A673 (cell line): ENCODE measurements around the gene TNP2.

Experiments
- EZH2 ChIP-seq: fragments of 200-600 bp; sonication (generic); IDR thresholded peaks from 2 replicates; pipeline ENCODE4 v1.6.1; 2017; ENCODE audit warnings: borderline replicate concordance, low read depth, mild to moderate bottlenecking, mixed read lengths, antibody characterized with exemption, low read length; ENCODE audit not compliant: poor library complexity, severe bottlenecking
- TF ChIP-seq, protein P1 (sequence below): fragments of 300-800, 200-600 bp; sonication (generic); conservative IDR thresholded peaks from 2 replicates; pipeline ENCODE4 v1.5.1; 2017; ENCODE audit warnings: low read depth, mild to moderate bottlenecking, antibody characterized with exemption, low read length, moderate library complexity, mixed read lengths

DNA sequence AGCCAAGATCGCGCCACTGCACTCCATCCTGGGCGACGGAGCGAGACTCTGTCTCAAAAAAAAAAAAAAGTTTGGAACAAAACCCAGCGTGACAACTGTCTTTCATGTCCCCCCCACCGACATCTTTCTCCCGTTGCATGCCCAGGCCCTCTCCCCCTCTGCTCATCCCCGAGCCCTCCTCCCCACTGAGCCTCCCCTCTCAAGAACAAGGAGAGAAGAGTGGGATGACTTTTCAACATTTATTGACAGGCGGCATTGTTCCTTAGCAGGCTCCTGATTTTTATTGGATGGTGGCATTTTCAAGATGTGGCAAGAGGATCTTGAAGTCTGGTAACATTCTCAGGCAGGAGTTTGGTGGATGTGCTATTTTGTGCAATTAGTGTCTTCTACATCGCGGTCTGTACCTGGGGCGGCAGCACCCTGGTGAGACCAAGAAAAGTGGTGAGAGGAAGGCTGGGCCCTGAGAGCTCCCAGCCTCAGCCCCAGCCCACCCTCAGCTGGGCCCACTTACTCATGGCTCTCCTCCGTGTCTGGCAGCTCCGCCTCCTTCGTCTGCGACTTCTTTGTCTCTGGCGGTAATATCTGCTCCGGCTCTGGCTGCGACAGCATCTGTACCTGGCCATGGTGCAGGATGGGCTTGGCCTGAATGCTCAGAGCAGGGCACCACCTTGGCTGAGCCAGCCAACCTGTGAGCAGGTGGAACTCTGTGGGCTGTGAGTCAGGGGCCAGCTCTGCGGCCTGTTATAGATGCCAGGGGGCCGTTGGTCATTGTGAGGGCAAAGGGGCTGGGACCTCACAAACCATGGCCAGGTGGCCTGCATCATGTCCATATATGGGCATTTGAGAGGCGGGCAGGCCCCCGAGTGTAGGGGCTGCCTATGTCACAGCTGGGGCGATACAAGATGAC is 11.7 kb upstream of the TNP2 start, which contains the start of gene PRM1:
- TF ChIP-seq, protein P1, sequence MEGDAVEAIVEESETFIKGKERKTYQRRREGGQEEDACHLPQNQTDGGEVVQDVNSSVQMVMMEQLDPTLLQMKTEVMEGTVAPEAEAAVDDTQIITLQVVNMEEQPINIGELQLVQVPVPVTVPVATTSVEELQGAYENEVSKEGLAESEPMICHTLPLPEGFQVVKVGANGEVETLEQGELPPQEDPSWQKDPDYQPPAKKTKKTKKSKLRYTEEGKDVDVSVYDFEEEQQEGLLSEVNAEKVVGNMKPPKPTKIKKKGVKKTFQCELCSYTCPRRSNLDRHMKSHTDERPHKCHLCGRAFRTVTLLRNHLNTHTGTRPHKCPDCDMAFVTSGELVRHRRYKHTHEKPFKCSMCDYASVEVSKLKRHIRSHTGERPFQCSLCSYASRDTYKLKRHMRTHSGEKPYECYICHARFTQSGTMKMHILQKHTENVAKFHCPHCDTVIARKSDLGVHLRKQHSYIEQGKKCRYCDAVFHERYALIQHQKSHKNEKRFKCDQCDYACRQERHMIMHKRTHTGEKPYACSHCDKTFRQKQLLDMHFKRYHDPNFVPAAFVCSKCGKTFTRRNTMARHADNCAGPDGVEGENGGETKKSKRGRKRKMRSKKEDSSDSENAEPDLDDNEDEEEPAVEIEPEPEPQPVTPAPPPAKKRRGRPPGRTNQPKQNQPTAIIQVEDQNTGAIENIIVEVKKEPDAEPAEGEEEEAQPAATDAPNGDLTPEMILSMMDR: no peak
- TF ChIP-seq EZH2: no peak
